Measurements from ENCODE around the gene PDE8B. TPM values are rescaled to one million over a fixed set of nuclear protein-coding genes. Genes with fewer than 3 reads are reported as not detected.

The PDE8B gene
- total RNA-seq, 1 experiment from 2014 or later = 0.86 TPM

- no peaks in the 10 kb centered on the region for H3K36me3 ChIP-seq (ENCODE audit: control insufficient read depth, insufficient read depth, low read length)
- no TSS peak for BruUV-seq (replicated peaks)
- peaks cover 21% of the 10 kb centered on the region for H3K4me1 ChIP-seq
- H3K4me3 Mint-ChIP-seq (ENCODE audit: unreplicated experiment) = no peak overlapping the region
- no peaks in the 10 kb centered on the region for H3K36me3 Mint-ChIP-seq (ENCODE audit: insufficient read depth, unreplicated experiment)
- POLR2A ChIA-PET = no interaction called here
- no peak for DNase-seq
- H3K27ac Mint-ChIP-seq (ENCODE audit: unreplicated experiment) = no peak overlapping the region
- no peaks in the 10 kb centered on the region for H3K27me3 ChIP-seq (replicated peaks; ENCODE audit: control insufficient read depth, insufficient read depth, low read length)
- H3K4me1 Mint-ChIP-seq (ENCODE audit: low read depth, unreplicated experiment) = peaks cover 25% of the 10 kb centered on the region
- H3K27me3 Mint-ChIP-seq (ENCODE audit: insufficient read depth, unreplicated experiment) = no peaks in the 10 kb centered on the region
- H3K9me3 Mint-ChIP-seq (ENCODE audit: unreplicated experiment) = peaks cover 10% of the 10 kb centered on the region
- CTCF ChIA-PET = no interaction called here
- intact Hi-C loops (cut with micrococcal nuclease; ENCODE audit: unreplicated experiment) = no loop called here
- H3K4me3 ChIP-seq (ENCODE audit: low read depth, low read length) = no peak overlapping the region
- no peak for TF ChIP-seq CTCF (IDR thresholded peaks at IDR 0.05; ENCODE audit: insufficient read depth in 1 of 2, low read depth in 1 of 2, low read length in 1 of 2, severe bottlenecking in 1 of 2, unreplicated experiment in 1 of 2)
- H3K9me3 ChIP-seq = no peaks in the 10 kb centered on the region
These were observed 180.8 kb downstream of the PDE8B start for GRCh38 chr5:77391240-77391765.

- H3K4me3 Mint-ChIP-seq (ENCODE audit: unreplicated experiment) = no peak overlapping the region
- no peaks in the 10 kb centered on the region for H3K36me3 Mint-ChIP-seq (ENCODE audit: insufficient read depth, unreplicated experiment)
- no peaks in the 10 kb centered on the region for H3K9me3 Mint-ChIP-seq (ENCODE audit: unreplicated experiment)
- BruUV-seq (replicated peaks) = no TSS peak
- Histone ChIP-seq H3K9me3 (no peaks in the 10 kb centered on the region), H3K36me3 (ENCODE audit: control insufficient read depth, insufficient read depth, low read length) (no peaks in the 10 kb centered on the region), H3K27me3 (replicated peaks; ENCODE audit: control insufficient read depth, insufficient read depth, low read length) (no peaks in the 10 kb centered on the region), H3K4me1 (peaks cover 38% of the 10 kb centered on the region), H3K4me3 (ENCODE audit: low read depth, low read length) (no peak overlapping the region)
- ChIA-PET CTCF (interaction anchor here (0.9 to 1.0 kb wide), 2 partner anchors 25 to 43 kb away, joined by 3 to 7 read pairs; no protein-coding TSS in a partner anchor), POLR2A (no interaction called here)
- H3K4me1 Mint-ChIP-seq (ENCODE audit: low read depth, unreplicated experiment) = peaks cover 35% of the 10 kb centered on the region
- H3K27me3 Mint-ChIP-seq (ENCODE audit: insufficient read depth, unreplicated experiment) = no peaks in the 10 kb centered on the region
- H3K27ac Mint-ChIP-seq (ENCODE audit: unreplicated experiment) = no peak overlapping the region
- peak in 1 of 2 experiments; percentile 38 for DNase-seq
- peak in 1 of 2 experiments; percentile 25 for TF ChIP-seq CTCF (IDR thresholded peaks at IDR 0.05; ENCODE audit: insufficient read depth in 1 of 2, low read depth in 1 of 2, low read length in 1 of 2, severe bottlenecking in 1 of 2, unreplicated experiment in 1 of 2)
- intact Hi-C loops (cut with micrococcal nuclease; ENCODE audit: unreplicated experiment) = loop anchor here (1.0 kb wide), 2 partner anchors 32 to 43 kb away; no protein-coding TSS in a partner anchor
These were observed 183.7 kb downstream of the PDE8B start for GRCh38 chr5:77394064-77394715.

- Mint-ChIP-seq H3K4me1 (ENCODE audit: low read depth, unreplicated experiment) (peaks cover 29% of the 10 kb centered on the region), H3K9me3 (ENCODE audit: unreplicated experiment) (no peaks in the 10 kb centered on the region), H3K36me3 (ENCODE audit: insufficient read depth, unreplicated experiment) (no peaks in the 10 kb centered on the region), H3K27me3 (ENCODE audit: insufficient read depth, unreplicated experiment) (no peaks in the 10 kb centered on the region), H3K4me3 (ENCODE audit: unreplicated experiment) (no peak overlapping the region), H3K27ac (ENCODE audit: unreplicated experiment) (peak overlapping the region; percentile 26)
- DNase-seq = no peak
- H3K27me3 ChIP-seq (replicated peaks; ENCODE audit: control insufficient read depth, insufficient read depth, low read length) = no peaks in the 10 kb centered on the region
- ChIA-PET POLR2A (no interaction called here), CTCF (no interaction called here)
- TF ChIP-seq CTCF (IDR thresholded peaks at IDR 0.05; ENCODE audit: insufficient read depth in 1 of 2, low read depth in 1 of 2, low read length in 1 of 2, severe bottlenecking in 1 of 2, unreplicated experiment in 1 of 2) = no peak
- peaks cover 38% of the 10 kb centered on the region for H3K4me1 ChIP-seq
- intact Hi-C loops (cut with micrococcal nuclease; ENCODE audit: unreplicated experiment) = no loop called here
- BruUV-seq (replicated peaks) = no TSS peak
- H3K9me3 ChIP-seq = no peaks in the 10 kb centered on the region
- H3K36me3 ChIP-seq (ENCODE audit: control insufficient read depth, insufficient read depth, low read length) = no peaks in the 10 kb centered on the region
- H3K4me3 ChIP-seq (ENCODE audit: low read depth, low read length) = no peak overlapping the region
These were observed 185.5 kb downstream of the PDE8B start for GRCh38 chr5:77396017-77396416.

All from Caco-2 (cell line).